ENCODE results near the gene ST3GAL6. TPM values are rescaled to one million over a fixed set of nuclear protein-coding genes. Genes with fewer than 3 reads are reported as not detected.

Gene ST3GAL6
- total RNA-seq, 3 donors from 2014 or later (not counting 1 experiment from before 2014, with no cell fraction given), result 0.38 to 3.7 (median 1.4) TPM

GRCh38 chr3:98839846-98840245 is 76.7 kb downstream of the ST3GAL6 start:
- Mint-ChIP-seq H3K9me3 (peaks cover 2 to 3% of the 10 kb centered on the region in 2 donors), H3K4me1 (no peaks in the 10 kb centered on the region), H3K4me3 (no peak overlapping the region), H3K27ac (no peak overlapping the region), H3K36me3 (no peaks in the 10 kb centered on the region), H3K27me3 (ENCODE audit: low read depth in 2 of 2) (no peaks in the 10 kb centered on the region)
- Histone ChIP-seq H3K4me3 (ENCODE audit: low read length) (no peak overlapping the region), H3K9me3 (ENCODE audit: control insufficient read depth, insufficient read depth, low read length) (no peaks in the 10 kb centered on the region), H3K27ac (ENCODE audit: low read length) (no peak overlapping the region), H3K36me3 (ENCODE audit: control insufficient read depth, insufficient read depth, low read length) (no peaks in the 10 kb centered on the region), H3K4me1 (ENCODE audit: control insufficient read depth, insufficient read depth, low read length) (no peaks in the 10 kb centered on the region), H3K27me3 (ENCODE audit: control insufficient read depth, insufficient read depth, low read length) (no peaks in the 10 kb centered on the region)
- no peak for TF ChIP-seq CTCF (IDR thresholded peaks at IDR 0.05)
- no peak for ATAC-seq
- DNase-seq, result no peak
- 93% methylated on average over 3 of the region's 3 CpGs for WGBS (ENCODE audit: insufficient coverage)
- intact Hi-C loops (cut with micrococcal nuclease), result no loop called here

GRCh38 chr3:98843266-98843959 is 80.3 kb downstream of the ST3GAL6 start:
- Mint-ChIP-seq H3K36me3 (no peaks in the 10 kb centered on the region), H3K27ac (no peak overlapping the region), H3K9me3 (peaks cover 2 to 3% of the 10 kb centered on the region in 2 donors), H3K27me3 (ENCODE audit: low read depth in 2 of 2) (no peaks in the 10 kb centered on the region), H3K4me1 (no peaks in the 10 kb centered on the region), H3K4me3 (no peak overlapping the region)
- Histone ChIP-seq H3K36me3 (ENCODE audit: control insufficient read depth, insufficient read depth, low read length) (no peaks in the 10 kb centered on the region), H3K27ac (ENCODE audit: low read length) (no peak overlapping the region), H3K4me1 (ENCODE audit: control insufficient read depth, insufficient read depth, low read length) (no peaks in the 10 kb centered on the region), H3K4me3 (ENCODE audit: low read length) (no peak overlapping the region), H3K27me3 (ENCODE audit: control insufficient read depth, insufficient read depth, low read length) (no peaks in the 10 kb centered on the region), H3K9me3 (ENCODE audit: control insufficient read depth, insufficient read depth, low read length) (no peaks in the 10 kb centered on the region)
- ATAC-seq, result no peak
- intact Hi-C loops (cut with micrococcal nuclease), result no loop called here
- no peak for TF ChIP-seq CTCF (IDR thresholded peaks at IDR 0.05)
- DNase-seq, result no peak
- WGBS (ENCODE audit: insufficient coverage), result 89% methylated on average over 3 of the region's 7 CpGs

Other genes with a start within 250 kb of the ST3GAL6 start
- 100 to 1,000 TPM; 175 to 220 (median 219) TPM for gene CLDND1, start 240.4 kb upstream of the ST3GAL6 start, total RNA-seq
- gene GPR15, start 231.4 kb upstream of the ST3GAL6 start, total RNA-seq, result 10 to 100 TPM in 1 of 3 donors, 1 to 10 TPM in 1, under 1 TPM in 1; 0.97 to 32.8 (median 1.5) TPM
- 10 to 100 TPM in 2 of 3 donors, 1 to 10 TPM in 1; 7.6 to 12.7 (median 12.2) TPM for gene CPOX, start 169.7 kb upstream of the ST3GAL6 start, total RNA-seq
- gene DCBLD2, start 138.4 kb downstream of the ST3GAL6 start, total RNA-seq, result under 1 TPM; 0.66 to 0.99 (median 0.90) TPM